Activated CD4-positive, alpha-beta T cell treated with anti-CD3 and anti-CD28 coated beads for 1 hour (primary cell): Measurements from ENCODE around the gene PCNX2.
"Not testable (repeated sequence)": the region's sequence is repeated elsewhere in the genome, so short reads cannot be mapped to it uniquely, and the experiment has no call there.

ENCODE experiments used
- DNase-seq: peaks from one replicate; pipeline ENCODE4 v3.0.0-alpha.2; 2020

Gene PCNX2

GRCh38 chr1:233216009-233216408 is 79.5 kb downstream of the PCNX2 start:
- no peak for DNase-seq

DNA sequence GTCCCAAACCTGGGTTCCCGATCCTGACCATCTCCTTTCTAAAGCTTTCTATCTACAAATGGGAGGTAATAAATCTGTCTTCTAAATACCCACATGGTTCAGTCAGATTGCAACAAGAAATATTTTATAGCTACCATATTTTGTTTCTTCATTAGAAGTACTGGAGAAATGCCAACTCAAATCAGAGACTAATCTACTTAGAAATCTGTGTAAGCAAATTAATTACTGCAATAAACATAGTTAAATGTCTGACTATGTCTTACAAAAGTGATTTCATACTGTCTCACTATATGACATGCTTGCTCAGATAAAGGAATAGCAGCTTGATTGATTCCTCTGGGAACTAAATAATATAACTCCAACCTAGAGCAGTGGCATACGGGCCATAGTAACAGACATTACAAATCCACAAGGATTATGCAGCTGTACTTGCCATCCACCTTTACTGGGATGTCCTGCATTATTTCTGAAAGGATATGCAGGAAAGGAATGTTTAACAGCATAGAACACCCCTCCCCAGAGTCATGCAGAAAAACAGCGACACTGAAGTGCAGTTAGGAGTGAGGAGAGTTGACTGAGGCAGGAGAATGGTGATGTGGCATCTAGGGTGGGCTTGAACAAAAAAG is 80.3 kb downstream of the PCNX2 start:
- no peak for DNase-seq

DNA sequence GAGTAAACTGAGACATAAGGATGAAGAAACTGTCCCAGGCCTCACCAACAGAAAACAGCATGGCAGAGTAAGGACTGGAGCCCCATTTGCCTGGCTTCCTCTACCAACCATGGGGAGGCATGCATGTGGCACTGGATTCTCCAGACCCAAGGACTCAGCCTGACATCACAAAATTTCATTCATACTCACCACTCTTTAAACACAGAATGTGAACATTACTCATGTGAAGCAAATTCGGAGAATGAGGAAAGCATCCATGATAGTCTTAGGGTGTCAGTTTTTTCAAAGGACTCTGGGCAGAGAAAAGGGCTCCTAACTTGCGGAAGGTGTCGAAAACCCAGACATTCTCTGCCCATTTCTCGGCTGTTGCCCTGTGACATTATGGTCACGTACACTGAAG is 83.9 kb downstream of the PCNX2 start:
- no peak for DNase-seq

DNA sequence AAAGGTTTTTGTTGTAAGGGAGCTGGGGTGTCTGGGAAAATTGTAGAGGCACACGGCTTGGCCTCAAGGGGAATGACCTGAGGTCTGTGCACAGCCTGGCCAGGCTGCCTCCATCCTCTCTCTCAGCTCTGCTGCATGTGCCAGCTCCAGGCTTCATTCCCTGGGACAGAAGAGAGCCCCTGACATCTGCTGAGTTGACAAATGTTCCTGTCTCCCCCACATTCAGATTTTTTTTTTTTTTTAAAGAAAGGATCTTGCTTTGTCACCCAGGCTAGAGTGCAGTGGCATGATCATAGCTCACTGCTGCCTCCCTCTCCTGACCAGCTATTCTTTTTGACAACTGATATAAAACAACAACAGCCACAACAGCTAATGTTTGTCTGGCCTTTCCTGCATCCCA is 84.4 kb downstream of the PCNX2 start:
- no peak for DNase-seq

- DNase-seq, result no peak
These were observed 86.0 kb downstream of the PCNX2 start for GRCh38 chr1:233209481-233209880.

DNA sequence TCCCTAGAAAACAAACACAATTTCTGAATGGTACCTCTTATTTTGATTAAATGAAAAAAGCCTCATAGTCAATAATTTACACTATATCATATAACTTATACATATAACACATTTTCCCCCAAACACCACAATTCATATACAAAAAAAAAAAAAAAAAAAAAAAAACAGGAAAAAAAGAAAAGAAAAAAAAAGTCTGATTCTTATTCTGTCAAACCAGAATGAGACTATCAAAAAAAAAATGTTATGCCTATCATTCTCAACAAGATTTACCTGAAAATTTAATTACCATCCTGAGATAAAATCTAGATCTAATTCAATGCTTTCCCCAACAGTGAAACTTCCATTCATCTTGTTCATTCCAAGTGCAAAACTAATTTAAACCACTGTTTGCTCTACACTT is 86.8 kb downstream of the PCNX2 start:
- DNase-seq, result no peak

GRCh38 chr1:233197940-233198339 is 97.6 kb downstream of the PCNX2 start:
- DNase-seq, result no peak

- DNase-seq, result no peak
These were observed 101.8 kb downstream of the PCNX2 start for GRCh38 chr1:233193741-233194140.

DNA sequence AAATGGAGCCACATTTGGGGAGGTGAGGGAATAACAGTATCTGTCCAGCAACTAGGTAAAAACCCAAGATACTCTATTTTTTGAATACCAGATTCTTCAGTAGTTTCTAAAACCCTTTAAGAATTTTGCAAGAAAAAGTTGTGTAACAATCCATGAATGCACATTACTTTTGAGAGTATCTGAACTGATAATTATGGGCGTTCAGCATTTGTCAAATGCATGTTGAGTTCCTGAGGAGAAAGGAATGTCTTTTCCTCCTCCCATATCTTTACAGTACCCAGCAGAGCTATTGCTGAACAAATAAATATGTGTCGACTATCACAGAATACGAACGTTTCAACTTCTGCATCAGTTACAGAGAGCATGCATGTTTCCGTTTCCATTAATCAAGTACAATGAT is 104.5 kb downstream of the PCNX2 start:
- no peak for DNase-seq

DNA sequence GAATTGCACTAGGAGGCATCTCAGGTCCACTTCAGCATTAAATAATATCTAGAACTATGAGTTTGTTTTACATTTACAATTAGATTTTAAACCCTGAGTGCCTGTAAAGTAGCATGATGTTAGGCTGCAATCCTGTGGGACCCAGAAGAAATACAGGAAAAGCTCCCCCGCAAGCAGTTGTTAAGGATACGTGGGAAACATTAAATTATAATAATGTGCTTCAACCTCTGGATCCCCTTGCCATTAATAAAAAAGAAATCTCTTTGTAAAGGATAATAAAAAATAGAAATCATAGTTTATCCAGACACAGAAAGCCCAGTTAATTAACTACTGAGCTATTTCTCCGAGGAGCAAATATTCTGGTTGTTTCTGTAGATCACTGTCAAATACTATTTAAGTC is 106.0 kb downstream of the PCNX2 start:
- DNase-seq, result no peak

GRCh38 chr1:233188061-233188460 is 107.5 kb downstream of the PCNX2 start:
- no peak for DNase-seq

- DNase-seq, result no peak
These were observed 112.1 kb downstream of the PCNX2 start for GRCh38 chr1:233183226-233184020.

GRCh38 chr1:233182587-233182986 is 112.9 kb downstream of the PCNX2 start:
- no peak for DNase-seq

GRCh38 chr1:233180641-233181364 is 114.7 kb downstream of the PCNX2 start:
- DNase-seq, result no peak

DNA sequence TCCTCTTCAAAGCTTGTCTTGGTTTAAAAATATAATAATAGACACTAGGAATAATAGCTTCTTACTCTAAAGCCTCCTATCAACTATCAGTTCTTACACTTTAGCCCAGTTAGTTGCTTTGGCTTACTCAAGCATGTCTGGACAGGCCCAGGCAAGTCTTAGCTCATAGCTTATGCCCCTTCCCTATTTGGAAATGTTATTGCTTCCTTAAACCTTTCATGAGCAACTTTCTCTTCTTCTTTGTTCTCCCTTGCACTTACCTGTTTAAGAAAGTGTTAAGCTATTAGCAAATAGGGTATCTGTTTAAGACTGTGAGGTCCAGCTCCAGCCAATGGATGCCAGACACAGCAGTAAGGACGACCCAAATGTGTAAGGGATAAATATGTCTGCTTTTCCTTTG is 115.9 kb downstream of the PCNX2 start:
- DNase-seq, result not testable (repeated sequence)

DNA sequence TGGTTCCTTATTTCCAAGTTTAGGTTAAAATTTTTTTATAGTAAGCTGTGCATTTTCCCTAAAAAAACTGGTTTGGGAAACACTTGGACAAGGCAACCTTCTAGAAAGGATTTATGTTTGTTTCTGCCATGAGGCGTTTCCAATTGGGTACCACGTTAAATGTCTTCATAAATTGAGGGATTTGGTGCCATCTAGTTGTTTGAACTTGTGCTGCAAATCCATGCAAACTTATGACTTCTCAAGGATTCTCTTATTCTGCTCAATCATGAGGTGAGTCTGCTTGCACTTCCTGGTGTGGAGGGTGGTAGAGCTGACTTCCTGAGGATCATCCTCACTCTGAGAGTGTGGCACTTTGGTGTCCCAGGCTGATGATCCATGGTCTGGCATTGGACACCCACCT is 123.3 kb downstream of the PCNX2 start:
- DNase-seq, result no peak

DNA sequence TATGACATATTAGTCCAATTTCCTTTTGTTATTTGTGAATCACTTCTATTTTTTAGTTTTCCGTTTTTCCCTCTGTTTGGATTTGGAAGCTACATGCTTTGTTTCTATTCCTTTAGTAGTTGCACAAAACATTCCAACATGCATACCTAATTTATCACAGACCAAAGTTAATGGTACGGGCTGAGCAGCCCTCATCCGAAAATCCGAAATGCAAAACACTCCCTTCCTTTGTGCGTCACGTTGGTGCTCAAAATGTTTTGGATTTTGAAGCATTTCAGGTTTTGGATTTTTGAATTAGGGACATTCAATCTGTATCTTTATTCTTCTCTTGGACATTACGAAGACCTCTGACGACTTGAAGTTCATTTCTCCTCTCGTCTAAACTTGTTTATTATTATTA is 124.8 kb downstream of the PCNX2 start:
- no peak for DNase-seq

- DNase-seq, result no peak
These were observed 127.1 kb downstream of the PCNX2 start for GRCh38 chr1:233168384-233168783.

DNA sequence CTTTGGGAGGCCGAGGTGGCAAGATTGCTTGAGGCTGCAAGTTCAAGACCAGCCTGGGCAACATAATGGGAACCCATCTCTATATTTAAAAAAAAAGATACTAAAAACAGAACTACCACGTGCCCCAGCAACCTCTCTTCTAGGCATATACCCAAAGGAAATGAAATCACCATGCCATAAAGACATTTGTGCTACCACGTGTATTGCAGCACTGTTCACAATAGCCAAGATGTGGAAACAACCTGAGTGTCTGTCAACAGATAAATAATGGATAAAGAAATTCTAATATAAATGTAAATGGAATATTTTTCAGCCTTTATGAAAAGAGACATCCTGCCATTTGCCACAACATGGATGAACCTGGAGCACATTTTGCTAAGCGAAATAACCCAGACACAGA is 128.6 kb downstream of the PCNX2 start:
- no peak for DNase-seq

DNA sequence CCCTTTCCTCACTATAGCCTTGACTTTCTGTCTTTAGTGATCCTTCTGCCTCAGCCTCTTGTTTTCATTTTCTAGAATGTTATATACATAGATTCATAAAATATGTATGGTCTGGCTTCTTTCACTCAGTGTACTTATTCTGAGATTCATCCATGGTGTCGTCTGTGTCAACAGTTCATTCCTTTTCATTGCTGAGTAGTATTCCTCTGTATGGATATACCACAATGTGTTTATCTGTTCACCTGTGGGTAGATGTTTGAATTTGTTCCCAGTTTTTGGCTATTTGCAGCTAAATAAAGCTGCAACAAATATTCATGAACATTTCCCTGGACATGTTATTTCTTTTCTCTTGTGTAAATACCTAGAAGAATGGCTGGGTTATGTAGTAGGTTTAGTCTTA is 131.8 kb downstream of the PCNX2 start:
- no peak for DNase-seq

- no peak for DNase-seq
These were observed 137.2 kb downstream of the PCNX2 start for GRCh38 chr1:233158322-233158721.

DNA sequence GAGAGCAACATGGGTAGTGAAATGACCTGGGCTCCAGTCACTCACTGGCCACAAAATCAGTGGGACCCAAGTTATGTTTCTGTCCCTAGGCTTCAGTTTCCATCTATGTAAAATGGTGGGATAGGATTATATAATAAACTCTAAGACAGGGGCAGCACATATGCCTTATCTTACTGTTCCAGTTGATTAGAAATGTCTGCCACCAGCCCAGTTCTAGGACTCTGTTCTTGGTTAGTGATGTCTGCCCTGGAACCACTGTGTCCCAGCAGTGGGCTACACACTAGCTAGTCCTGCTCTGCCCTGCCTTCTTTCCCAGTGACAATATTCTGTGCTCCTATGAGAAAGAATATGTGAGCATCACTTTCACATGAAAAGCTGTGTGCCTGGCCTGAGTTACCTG is 138.3 kb downstream of the PCNX2 start:
- DNase-seq, result no peak

- DNase-seq, result no peak
These were observed 143.7 kb downstream of the PCNX2 start for GRCh38 chr1:233151861-233152260.

DNA sequence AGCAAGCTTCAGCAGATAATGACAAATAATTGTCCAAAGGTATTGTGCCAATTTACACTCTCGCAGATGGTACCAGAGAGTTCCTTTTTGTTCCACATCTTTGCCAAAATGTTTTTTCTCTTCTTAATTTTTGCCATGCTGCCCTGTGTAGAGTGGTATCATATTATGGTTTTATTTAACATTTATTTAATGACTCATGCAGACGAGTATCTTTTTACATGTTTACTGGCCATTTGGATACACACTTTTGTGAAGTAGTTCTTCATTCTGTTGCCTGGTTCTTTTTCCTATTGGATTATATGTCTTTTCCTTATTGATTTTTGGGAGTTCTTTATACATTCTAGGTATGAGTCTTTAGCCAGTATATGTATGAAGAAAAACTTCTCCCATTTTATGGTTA is 151.1 kb downstream of the PCNX2 start:
- DNase-seq, result no peak
